Measurements from ENCODE around the gene LRRC8D.

- no peak for TF ChIP-seq POLR2AphosphoS5 (IDR thresholded peaks at IDR 0.05; ENCODE audit: borderline replicate concordance, low read depth, low read length)
- TF ChIP-seq EZH2 (IDR thresholded peaks at IDR 0.05): no peak
- no peak for TF ChIP-seq FOXP2 (optimal IDR thresholded peaks at IDR 0.05; ENCODE audit: control extremely low read depth, extremely low read length, insufficient read depth)
Measured at GRCh38 chr1:89829186-89829585, 8.4 kb downstream of the LRRC8D start.
